Coronary artery (tissue), 2 donors: ENCODE data around the gene SMARCAL1.

Experiments used
- DNase-seq: peaks from one replicate; pipeline ENCODE4 v3.0.0-alpha.2; 2017; ENCODE audit warnings: low spot score
- H3K27ac ChIP-seq, 2 donors: fragments of 200-600 bp; sonication (generic); one replicate each; pipeline ENCODE4 v1.5.1; 2016 to 2019
- H3K4me3 ChIP-seq: fragments of 200-600 bp; sonication (generic); 2 replicates; pipeline ENCODE4 v1.5.1; 2016; ENCODE audit warnings: mild to moderate bottlenecking, moderate library complexity
- CTCF ChIP-seq: fragments of 200-600 bp; sonication (generic); IDR thresholded peaks from one replicate; pipeline ENCODE4 v1.5.1; 2019; ENCODE audit warnings: antibody characterized with exemption

The SMARCAL1 gene

DNA sequence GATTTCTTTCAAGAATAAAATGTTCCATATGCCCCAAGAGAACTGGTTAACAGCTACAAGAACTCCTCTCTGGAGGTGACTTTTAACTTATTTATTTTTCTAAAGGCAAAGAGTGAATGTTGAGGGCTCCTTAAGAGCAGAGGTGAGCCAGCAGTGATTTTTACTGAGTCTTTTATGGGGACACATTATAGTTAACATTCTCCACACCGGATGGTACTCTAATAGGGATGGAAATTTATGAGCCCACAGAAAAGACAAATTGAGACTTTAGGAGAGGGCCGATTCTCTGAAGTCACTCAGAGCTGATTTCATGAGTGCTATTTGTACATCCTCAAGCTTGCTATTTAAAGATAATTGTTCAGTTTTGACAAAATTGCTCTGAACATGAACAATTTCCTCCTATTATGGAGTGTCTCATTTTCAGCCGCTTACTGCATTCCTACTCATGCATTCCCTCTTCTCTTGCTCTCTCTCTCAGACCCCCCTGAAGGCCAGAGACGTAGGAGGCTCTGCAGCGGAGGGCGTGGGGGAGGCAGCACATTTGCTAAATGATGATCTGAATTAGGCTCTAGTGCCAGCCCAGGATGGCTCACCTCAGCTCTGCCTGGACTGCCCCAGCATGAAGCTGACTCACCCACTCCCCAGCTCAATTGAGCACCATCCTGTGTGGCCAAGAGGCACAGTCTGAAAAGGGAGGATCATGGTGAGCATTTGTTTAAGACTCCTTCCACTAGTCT, 80.5 kb downstream of the SMARCAL1 start:
- TF ChIP-seq CTCF, result no peak
- Histone ChIP-seq H3K27ac (no peak overlapping the region), H3K4me3 (no peak overlapping the region)
- no peak for DNase-seq

DNA sequence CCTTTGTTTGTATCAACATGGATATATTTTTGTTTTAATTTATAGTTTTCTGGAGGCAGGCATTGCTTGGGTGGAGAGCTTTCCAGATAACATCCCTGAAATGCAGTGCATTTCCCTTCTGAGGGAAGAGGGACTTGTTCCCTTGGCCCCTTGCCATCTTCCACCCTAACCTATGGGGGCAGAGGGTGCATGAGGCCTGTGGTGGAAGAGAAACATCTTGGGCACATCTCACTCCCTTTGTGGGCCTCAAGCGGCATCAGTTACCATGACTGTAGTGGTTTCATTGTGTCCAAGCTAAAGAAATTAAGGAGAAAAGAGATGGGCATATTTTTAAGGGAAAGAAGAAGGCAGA, 81.0 kb downstream of the SMARCAL1 start:
- Histone ChIP-seq H3K4me3 (no peak overlapping the region), H3K27ac (no peak overlapping the region)
- no peak for TF ChIP-seq CTCF
- DNase-seq, result no peak

- H3K27ac ChIP-seq, result no peak overlapping the region
- H3K4me3 ChIP-seq, result no peak overlapping the region
- no peak for TF ChIP-seq CTCF
- peak; percentile 59 for DNase-seq
Observed at GRCh38 chr2:216495656-216496055, 83.4 kb downstream of the SMARCAL1 start.

GRCh38 chr2:216497382-216498069, 85.2 kb downstream of the SMARCAL1 start:
- peak; percentile 68 for DNase-seq
- peak overlapping the region; percentile 70 to 91 for H3K27ac ChIP-seq
- TF ChIP-seq CTCF, result no peak
- H3K4me3 ChIP-seq, result peak overlapping the region; percentile 96

GRCh38 chr2:216498070-216498378, 85.7 kb downstream of the SMARCAL1 start:
- no peak for DNase-seq
- no peak for TF ChIP-seq CTCF
- H3K4me3 ChIP-seq, result peak overlapping the region; percentile 96
- peak overlapping the region; percentile 70 to 91 for H3K27ac ChIP-seq

DNA sequence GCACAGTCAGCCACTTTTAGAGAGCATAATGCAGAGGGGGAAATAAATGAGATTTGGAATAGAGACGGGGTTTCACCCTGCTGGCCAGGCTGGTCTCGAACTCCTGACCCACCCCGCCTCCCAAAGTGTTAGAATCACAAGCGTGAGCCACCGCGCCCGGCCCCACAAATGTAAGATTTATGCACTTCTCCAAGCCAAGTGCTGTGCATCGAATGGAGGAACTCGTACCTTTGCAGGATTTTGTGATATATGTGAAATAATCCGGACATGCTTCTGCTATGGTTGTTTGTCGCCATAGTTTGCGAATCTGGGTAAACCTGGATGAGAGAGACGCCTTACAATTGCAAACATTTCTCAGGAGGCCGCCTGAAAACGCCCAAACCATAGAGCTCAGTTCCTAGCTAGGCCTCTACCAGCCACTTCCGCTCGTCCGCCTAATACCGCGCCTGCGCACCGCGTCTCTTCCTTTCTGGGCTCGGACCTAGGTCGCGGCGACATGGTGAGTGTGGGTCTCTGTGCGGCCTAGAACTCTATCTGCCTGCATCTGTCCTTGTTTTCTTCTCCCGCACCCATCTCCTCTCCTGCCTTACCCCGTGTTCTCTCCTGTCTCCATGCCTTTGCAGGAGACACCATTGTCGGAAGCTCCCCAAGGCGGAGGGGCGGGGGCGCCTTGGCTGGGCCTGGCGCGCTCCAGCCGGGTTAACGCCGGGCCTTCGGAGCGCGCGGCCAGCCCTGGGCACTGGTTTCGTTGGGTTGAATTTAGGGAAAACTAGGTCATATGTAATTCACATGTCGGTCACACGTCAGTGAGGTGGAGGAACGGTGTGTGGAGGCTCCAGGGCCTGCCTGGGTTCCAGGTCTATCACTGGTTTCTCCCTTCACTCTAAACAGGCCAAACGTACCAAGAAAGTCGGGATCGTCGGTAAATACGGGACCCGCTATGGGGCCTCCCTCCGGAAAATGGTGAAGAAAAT, 86.4 kb downstream of the SMARCAL1 start, which contains the start of gene RPL37A:
TSS of gene RPL37A (plus strand) at position 466 of the 974 bp plus-strand sequence. CDS start at position 497, 31 bp downstream.
- TF ChIP-seq CTCF, result no peak
- Histone ChIP-seq H3K4me3 (peak within 1 kb of the TSS; percentile 96), H3K27ac (peak within 1 kb of the TSS; percentile 70 to 91)
- peak; percentile 93 for DNase-seq
